Measurements from ENCODE around the gene RAB3A.
A peak's percentile ranks its signal among the peaks of the same experiment; 100 is the strongest.

The RAB3A gene, protein sequence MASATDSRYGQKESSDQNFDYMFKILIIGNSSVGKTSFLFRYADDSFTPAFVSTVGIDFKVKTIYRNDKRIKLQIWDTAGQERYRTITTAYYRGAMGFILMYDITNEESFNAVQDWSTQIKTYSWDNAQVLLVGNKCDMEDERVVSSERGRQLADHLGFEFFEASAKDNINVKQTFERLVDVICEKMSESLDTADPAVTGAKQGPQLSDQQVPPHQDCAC

DNA sequence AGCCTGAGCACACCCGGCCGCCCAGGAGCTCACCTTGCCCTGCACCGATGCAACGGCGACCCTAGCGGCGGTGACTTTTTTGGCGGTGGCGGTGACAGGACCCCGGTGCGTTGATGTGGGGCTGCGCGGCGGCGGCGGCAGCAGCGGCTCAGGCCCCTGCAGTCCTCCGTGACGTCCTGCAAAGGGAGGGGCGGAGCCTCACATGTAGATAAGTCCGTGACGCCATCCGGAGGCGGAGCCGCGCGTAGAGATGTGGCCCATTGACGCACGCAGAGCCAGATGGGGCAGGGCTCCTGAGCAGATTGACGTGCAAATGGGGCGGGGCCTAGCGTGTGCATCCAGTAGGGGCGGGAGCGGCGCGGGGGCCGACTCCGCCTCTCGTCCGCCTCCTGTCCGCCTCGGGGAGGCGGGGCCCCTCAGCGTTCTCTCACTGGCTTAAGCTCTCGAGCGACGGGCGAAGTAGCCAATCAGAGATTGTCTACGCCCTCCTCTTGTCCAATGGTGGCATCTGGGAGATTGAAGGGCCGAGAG, at the start of gene RAB3A:
Gene RAB3A, minus strand, starts transcription at position 180 of the 531 bp plus-strand sequence. CDS start 1,302 bp downstream, outside the sequence.
- peak; percentile 99 for DNase-seq

DNA sequence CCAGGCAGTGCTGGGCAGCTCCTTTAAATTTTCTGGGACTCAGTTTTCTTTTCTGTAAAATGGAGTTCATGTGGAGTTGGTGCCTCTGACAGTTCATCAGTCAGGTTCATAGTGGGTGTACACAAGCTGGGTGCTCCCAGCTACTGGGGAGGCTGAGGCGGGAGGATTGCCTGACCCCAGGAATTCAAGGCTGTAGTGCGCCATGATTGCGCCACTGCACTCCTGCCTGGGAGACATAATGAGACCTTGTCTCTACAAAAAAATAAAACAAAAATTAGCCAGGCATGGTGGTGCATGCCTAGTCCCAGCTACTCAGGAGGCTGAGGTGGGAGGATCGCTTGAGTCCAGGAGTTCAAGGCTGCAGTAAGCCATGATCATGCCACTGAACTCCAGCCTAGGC, 49.3 kb upstream of the RAB3A start:
- no peak for DNase-seq

DNA sequence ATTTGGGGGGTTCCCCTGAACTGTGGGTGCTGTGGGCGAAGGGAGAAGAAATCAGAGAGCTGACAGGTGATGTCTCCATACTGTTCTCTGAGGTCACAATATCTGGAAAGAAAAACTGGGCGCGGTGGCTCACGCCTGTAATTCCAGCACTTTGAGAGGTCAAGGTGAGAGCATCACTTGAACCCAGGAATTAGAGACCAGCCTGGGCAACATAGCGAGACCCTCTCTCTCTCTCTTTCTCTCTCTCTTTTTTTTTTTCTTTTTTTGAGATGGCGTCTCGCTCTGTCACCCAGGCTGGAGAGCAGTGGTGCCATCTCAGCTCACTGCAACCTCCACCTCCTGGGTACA, 48.5 kb upstream of the RAB3A start:
- no peak for DNase-seq

DNA sequence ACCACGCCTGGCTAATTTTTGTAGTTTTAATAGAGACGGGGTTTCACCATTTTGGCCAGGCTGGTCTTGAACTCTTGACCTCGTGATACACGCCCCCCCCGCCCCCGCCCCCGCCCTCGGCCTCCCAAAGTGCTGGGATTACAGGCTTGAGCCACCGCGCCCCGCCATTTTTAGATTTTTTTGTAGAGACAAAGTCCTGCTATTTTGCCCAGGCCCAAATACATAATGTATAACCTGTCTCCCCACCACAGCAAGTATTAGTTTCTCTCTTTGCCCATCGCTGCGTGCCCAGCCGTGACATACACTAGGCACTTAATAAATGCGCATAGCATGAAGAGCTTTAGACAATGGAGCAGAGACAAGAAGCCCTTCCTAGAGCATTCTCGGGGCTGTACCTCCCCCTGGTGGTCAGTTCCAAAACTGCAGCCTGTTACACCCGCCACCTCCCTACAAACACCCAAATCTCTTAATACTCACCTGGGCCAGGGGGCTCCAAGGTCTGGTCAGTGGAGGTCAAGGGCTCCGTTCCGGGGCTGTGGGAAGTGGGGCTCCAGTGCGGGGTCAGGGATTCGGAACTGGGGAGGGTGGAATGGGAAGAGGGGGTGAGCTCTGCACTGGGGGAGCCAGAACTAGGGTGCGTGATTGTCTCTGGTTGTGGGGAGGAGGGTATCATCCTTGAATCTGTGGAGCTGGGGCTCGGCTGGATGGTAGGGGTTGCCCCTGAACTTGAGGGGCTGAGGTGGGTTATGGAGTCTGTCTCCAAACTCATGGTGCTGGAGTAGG, 47.9 kb upstream of the RAB3A start:
- DNase-seq, result peak; percentile 73

DNA sequence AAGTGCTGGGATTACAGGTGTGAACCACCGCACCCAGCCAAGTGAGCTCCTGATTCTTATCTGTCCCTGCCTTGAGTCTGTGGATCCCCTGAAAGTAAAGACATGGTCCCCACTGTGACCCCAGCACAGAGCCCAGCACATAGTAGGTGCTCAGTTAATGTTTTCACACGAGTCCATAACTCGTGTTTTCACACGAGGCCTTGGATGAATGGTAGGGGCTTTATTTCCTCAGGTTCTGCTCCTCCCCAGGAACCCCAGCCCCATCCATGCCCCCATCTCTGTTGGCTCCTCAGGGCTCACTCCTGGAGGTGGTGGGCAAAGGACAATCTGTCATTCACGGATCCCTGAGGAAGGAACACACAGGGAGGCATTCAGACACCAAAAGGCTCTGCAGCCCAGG, 46.0 kb upstream of the RAB3A start:
- DNase-seq, result no peak

DNA sequence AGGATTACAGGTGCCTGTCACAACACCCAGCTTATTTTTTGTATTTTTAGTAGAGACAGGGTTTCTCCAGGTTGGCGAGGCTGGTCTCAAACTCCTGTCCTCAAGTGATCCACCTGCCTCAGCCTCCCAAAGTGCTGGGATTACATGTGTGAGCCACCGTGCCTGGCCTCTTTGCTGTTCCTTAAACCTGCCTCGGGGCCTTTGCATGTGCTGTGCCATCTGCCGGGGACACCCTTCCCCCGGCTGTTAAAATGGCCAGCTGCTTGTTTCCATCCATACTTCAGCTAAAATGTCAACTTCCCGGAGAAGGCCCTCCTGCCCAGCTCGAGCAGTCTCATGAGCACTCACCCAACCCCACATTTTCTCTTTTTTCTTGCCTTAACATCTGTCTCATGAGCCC, 41.5 kb upstream of the RAB3A start:
- no peak for DNase-seq

DNA sequence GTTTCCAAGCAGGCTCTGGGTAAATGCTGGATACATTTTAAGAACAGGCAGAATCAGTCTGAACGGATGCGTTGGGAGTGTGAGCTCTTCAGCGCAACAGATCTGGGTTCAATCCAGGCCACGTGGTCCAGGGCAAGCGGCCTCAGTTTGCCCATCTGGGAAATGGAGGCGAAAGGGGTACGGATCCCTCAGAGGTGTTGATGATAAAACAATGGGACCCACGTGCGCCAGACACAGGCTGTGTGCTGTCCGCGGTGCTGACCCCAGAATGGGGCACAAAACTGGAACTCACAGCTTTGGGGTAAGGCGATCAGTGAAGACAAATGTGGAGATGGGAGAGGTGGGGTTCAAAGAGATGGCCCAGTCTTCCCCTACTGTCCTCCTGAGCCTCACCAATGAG, 35.5 kb upstream of the RAB3A start:
- DNase-seq, result no peak

DNA sequence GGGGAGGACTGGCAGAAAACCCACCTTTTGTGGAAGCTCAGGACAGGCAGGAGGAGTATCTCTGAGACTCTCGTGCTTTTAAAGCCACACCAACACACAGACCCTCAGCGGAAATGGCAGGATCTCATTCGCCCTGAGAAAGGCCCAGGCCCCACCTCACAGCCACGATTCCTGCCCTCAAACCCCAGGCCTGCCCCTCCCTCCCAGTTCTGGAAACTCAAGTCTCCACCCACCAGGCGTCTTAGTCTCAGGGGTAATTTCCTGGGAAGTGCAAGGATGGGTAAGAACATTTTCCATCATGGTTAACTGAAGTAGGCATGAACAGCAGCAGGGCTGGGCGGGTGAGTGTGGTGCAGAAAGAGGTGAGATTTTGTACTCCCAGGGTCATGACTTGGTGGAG, 30.4 kb upstream of the RAB3A start:
- no peak for DNase-seq

DNA sequence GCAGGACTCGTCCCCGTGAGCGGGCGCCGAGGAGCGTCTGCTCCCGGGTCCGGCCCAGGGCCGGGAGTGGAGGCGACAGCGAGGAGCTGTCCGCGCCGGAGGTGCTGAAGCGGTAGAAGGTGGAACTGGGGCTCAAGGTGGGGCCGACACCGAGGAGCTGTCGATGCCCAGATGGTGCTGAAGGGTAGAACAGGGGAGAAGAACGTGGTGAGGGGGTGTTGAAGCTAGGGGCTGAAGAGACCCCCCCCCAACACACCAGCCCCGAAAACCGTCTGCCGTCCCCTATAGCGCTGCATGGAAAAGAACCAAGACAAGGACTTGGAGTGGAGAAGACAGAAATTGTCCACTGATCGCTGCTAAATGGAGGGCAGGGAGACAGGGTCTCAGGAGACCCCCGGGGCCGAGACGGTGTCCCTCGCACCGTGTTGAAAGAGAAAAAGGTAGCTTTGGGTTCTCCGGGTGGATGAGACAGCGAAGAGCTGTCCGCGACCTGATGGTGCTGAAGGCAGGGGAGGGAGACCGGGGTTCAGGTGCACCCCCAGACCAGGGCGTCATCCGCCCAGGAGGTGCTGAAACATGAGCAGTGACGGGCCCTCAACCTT, 29.5 kb upstream of the RAB3A start:
- peak; percentile 24 for DNase-seq

DNA sequence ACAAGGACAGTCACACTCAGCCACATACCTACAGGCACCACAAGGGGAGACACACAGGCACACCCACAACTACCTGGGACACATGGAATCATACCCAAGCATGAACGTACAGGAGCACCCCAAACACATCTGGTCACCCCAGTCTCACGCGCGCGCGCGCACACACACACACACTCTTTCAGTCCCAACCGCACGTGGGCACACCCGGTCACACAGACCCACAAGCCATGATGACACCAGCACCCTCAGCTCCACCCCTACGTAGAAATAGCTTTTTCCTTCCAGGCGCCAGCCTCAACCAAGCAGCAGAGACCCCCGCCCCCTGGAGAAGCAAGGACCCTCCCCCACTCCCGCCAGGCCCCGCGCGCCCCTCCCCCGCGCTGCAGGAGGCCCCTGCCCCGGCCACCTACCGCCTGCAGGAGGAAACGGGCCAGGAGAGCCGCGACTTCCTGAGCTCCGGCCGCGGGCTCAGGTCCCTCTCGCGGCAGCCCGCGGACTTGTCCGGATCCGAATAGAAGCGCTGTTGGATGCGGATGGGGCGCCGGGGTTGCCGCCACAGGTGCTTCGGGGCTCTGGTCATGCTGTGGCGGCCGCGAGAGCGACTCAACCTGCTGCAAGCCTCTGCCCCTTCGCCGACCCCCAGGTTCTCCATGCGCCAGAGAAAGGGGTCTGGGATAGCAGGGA, 28.8 kb upstream of the RAB3A start:
- DNase-seq, result no peak

DNA sequence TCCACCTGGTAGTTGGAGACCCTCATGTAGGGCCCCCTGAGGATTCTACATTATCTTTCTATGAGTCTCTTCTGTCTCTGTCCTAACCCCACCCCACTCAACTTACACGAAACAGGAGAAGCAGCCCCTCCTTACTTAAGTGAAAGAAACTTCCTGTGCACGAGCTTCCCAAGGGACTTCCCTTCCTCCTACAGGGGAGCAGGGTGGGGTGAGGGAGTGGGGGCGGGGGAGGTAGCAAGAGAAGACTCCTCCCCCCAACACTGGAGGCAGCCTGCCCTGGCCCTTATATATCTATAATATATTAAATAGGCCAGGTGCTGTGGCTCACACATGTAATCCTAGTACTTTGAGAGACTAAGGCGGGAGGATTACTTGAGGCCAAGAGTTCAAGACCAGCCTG, 27.9 kb upstream of the RAB3A start:
- no peak for DNase-seq

DNA sequence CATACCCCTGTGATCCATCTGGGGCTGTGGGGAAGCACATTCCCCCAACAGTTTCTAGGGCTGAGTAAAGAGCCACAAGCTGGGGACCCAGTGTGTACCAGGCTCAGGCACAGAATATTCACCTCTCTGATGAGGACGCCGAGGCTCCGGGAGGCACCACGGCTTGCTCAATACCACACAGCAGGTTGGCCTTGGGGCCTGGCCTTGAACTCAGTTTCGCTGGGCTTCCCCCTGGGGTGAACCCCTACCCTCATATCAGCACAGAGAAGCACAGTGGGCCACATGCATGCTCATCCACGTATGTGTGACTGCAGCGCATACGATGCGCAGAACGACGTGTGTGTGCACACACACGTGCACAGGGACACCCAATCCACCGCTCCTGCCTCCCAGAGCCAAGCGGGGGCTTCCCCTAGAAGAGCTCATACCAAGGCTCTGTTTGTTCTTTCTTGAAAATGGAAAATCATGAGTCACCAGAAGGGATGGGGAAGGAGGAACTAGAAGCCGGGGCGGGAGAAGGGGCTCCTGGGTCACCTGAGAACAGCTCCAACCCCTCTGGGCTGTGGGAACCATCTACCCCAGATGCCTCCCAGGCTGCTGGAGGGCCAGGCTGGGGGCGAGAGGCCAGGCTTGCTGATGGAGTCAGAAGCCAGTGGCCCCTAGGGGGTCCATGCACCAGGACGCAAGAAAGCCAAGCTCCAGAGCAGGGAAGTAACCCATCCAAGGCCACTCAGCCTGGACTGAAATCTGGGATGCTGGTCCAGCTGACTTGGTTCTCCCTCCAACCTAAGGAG, 27.3 kb upstream of the RAB3A start:
- DNase-seq, result no peak

DNA sequence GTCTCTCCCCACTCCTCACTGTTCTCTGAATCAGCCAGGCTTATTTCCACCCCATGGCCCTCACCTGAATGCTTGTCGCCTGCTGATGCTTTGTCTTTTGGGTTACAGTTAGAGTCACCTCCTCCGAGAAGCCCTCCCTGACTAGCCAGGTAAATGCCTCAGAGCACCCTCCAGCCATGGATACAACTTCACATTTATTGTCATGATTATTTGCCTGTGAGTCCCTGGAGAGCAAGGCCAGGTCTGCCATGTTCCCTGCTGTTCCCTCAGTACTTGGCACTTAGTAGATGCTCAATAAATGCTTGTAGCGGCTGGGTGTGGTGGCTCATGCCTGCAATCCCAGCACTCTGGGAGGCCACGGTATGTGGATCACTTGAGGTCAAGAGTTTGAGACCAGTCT, 26.1 kb upstream of the RAB3A start:
- no peak for DNase-seq

DNA sequence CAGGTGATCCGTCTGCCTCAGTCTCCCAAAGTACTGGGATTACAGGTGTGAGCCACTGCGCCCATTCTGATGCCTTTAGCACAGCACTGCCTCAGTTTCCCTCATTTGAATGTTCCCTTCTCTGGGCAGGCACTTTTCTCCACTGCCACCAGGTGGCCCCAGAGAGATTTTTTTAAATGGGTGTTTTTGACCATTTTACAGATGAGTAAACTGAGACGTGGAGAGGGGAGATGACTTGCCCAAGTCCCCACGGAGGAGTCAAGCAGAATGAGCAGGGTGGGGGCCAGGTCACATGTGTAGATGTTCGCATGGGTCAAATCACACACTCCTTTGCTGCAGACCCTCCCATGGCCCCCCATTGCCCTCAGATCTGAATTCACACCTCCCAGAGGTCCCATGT, 25.6 kb upstream of the RAB3A start:
- DNase-seq, result no peak

DNA sequence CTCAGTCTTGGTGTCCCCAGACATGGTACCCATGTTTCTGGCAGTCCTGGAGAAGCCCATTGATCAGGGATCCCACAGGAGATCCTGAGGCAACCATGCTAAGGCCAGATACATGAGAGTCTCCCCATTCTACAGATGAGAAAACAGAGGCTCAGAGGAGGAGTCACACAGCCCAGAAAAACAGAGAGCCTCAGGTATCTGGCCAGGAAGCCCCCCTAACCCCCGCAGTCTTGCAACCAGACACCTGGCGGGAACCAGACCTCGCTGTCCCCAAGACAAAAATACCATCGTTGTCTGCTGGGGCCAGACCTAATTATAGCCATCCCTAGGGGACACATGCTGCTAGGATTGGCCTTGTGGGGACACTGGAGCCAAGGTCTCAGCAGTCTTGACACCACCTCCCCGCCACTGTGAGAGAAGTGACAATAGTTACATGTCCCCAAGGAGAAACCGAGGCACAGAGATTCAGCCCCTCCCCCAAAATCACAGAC, 24.0 kb upstream of the RAB3A start:
- no peak for DNase-seq

DNA sequence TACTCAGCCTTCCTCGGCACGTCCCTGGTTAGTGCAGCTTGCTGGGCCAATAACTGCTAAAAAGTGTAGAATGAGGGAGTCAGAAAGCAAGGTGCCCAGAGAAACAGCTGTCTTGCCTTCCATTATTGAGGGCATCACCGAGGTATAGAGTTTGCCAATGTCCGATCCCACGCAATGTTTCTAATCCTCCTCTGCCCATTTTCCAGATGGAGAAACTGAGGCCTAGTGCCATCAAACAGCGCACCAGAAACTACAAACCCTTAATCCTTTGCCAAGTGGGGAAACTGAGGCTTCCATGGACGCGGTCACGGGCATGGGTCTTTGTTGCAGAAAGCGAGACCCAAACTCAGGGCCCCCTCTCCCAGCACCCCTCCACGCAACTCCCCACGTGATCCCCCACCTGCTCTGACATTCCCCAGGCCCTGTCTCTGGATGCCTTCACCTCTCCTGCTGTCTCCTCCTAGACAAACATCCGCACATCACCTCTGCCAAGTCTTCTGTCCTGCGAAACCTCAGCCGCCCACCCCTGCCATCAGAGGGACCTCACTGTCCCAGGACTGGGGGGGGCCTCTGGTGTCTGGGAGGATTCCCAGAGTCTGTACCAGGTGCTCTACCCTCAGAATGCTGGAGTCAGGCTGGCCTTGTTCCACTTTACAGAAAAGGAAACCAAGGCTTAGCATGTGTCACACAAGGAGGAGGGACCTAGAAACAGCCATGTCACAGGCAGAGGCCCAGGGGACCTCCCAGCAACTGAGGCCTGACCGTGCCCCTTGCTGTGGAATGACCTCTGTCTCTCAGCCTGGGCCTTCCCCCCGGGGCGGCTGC, 23.3 kb upstream of the RAB3A start:
- DNase-seq, result no peak

DNA sequence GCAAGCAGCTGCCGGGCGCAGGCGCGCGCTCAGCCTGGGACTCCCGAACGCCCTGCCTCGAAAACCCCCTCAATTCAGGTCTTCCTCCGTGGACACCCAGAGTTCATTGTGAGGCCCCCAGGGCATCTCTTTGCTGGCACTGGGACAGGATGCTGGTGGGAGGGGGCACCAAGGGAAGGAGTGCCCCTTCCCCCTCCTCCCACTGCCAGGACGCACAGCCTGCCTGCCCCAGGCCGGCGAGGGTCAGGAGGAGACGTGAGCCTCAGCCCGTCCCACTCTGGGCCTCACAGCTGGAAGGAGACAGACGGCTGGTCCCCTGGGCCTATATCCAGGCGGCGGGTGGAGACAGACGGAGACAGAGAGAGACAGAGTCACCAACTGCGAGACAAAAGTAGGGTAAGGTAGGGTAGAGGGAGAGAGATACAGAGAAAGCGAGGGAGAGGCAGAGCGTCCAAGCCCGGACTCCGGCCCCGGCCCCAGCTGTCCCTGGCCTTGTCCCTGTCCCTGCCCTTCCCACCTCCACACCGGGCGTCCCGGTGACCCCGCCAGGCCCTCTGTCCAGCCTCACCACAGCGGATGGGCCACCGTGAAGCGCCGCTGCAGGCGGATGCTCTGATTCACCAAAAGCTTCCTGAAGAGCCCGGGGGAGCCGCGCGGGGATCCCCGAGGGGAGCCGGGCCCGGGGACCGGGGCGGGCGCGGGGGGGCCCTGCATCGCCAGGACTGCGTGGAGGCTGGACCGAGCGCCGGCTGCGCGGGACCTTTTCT, 22.0 kb upstream of the RAB3A start, which contains the start of gene PDE4C:
Gene PDE4C, minus strand, starts transcription at position 737 of the 767 bp plus-strand sequence. Its CDS starts 23 bp downstream, at position 714.
- DNase-seq, result no peak

DNA sequence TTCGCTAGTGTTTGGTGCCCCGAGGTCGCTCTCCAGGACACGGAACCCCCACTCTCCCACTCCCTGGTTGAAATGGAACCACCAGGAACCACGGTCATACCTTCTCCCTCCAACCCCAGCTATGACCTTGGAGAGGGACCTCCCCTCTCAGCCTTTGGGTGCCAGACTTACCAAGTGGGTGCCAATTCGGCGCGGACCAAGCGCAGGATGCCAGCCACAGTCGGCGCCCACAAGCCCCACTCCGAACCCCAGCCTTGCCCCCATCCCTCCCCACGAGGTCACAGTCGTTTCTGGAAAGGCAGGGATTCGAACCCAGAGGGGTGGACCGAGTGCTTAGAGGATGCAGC, 21.5 kb upstream of the RAB3A start:
- DNase-seq, result no peak

DNA sequence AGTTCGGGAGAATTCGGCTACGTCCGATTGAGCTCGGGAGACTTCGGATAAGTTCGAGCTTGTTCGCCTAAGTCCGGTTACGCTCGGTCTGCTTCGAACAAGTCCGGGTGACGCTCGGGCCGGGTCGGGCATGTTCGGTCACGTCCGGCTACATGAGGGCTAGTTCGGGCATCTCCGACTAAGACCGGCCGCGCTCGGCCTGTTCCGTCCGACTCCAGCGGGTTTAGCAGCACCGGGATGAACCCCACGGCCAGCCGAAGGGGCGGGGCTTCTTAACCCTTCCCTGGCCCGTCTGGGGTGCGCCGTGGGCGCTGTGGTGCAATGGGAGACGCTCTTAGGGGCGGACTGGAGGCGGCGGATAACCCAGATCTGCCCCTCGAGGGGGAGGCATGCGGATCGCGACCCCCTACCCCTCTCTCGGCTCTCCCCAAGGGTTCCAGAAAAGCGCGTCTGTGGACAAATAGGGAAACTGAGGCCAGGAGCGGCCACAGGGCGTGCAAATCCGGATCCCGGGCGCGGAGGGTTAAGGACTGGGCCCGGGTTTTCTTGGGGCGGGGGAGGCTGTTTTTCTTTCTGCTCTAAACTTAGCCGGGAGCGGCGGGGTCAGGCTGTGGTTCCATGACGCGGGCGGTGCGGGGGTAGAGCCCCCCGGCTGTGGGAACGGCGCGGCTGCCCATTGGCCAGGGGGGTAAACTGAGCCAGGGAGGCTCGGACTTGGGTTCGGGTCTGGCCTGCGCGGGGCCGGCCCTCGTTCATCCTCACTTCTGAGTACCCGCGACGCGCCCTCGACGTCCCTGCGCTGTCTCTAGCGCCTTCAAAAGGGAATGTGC, 20.9 kb upstream of the RAB3A start:
- peak; percentile 72 for DNase-seq

Measured in activated effector memory CD4-positive, alpha-beta T cell treated with Interleukin-2 at 50 U/mL for 16 hours (primary cell).